AG04450 (cell line): ENCODE data around the gene ASIP. TPM values are rescaled to one million over a fixed set of nuclear protein-coding genes. Genes with fewer than 3 reads are reported as not detected.
"Not testable (repeated sequence)": the region's sequence is repeated elsewhere in the genome, so short reads cannot be mapped to it uniquely, and the experiment has no call there.

Experiments
- CTCF ChIA-PET: fragments of 300-600, 350-600 bp; formaldehyde crosslinking; extraction: SDS; loops from one replicate; lab custom pipeline; 2022; ENCODE audit warnings: antibody characterized with exemption, inconsistent platforms; lab: Charles Lee
- POLR2A ChIA-PET: fragments of 350-600 bp; formaldehyde crosslinking; extraction: SDS; loops from one replicate; lab custom pipeline; 2021; ENCODE audit warnings: antibody characterized with exemption, inconsistent platforms; lab: Yijun Ruan, JAX
- DNase-seq: peaks from one replicate; pipeline ENCODE4 v3.0.0-alpha.2; 2011; ENCODE audit warnings: low read depth, low spot score
- H3K27ac ChIP-seq: one replicate; pipeline ENCODE4 v1.5.1; 2012; ENCODE audit warnings: low read depth, low read length, control low read depth
- H3K27me3 ChIP-seq: one replicate; pipeline ENCODE4 v1.6.0; 2012; ENCODE audit warnings: low read length; ENCODE audit not compliant: control insufficient read depth, insufficient read depth
- H3K4me3 ChIP-seq: 2 replicates; pipeline ENCODE4 v1.5.1; 2011; ENCODE audit warnings: mild to moderate bottlenecking, low read depth, low read length, control low read depth
- H3K9me3 ChIP-seq: 2 replicates; pipeline ENCODE4 v1.5.1; 2012; ENCODE audit warnings: low read length; ENCODE audit not compliant: control insufficient read depth, insufficient read depth
- CTCF ChIP-seq: IDR thresholded peaks from 2 replicates; pipeline ENCODE4 v1.5.1; 2011; ENCODE audit warnings: low read depth, low read length, control low read depth, inconsistent platforms
- polyA plus RNA-seq: library from polyadenylated mRNA; depleted of rRNA; stranded (reverse); fragments of >200 nt; gene quantifications from 2 replicates; pipeline ENCODE4 v1.2.3, GENCODE V29; 2011

The ASIP gene
- polyA plus RNA-seq, 1 experiment: not detected

DNA sequence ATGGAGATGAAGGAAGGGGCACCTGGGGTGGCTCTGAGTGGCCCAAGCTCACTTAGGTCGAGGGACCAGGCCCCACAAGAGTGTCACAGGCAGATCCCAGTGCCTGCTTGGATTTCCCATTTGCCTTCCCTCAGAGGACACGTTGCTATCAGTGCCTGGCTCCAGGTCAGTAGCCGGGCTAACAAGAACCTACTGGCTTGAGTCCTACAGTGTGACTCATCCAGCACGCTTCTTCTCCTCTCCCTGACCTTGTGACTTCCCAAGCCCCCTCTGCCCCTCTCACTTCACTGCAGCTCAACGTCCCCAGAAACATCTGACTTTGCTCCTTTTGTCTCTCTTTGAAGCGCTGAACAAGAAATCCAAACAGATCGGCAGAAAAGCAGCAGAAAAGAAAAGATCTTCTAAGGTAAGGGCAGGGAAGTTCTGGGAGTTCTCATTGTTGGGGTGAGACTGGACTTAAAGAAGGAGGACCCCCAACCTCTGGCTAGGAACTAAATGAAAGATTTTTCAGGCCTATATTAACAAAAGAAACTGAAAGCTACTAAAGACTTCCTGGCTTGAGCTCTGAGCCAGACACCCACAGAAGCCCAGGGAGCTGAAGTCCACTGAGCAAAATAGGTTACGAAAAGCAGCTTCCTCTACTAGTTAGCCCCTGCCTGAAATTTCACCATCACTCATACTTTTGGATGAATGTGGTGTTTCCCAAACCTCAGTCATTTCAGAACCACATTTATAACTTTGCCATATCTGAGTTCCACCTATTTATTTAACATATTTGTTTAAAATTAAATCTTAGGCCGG lies 21.5 kb downstream of the ASIP start:
- Histone ChIP-seq H3K27me3 (no peaks in the 10 kb centered on the region), H3K9me3 (no peaks in the 10 kb centered on the region), H3K27ac (peak overlapping the region; percentile 77), H3K4me3 (peak overlapping the region; percentile 20; the same call in 1 of the 2 replicates)
- DNase-seq: no peak
- POLR2A ChIA-PET: no interaction called here
- TF ChIP-seq CTCF: no peak
- CTCF ChIA-PET: interaction anchor here (2.2 kb wide), 1 partner anchor 72 kb away, joined by 12 read pairs; no protein-coding TSS in a partner anchor

- not testable (repeated sequence) for H3K4me3 ChIP-seq, DNase-seq, H3K27me3 ChIP-seq, H3K9me3 ChIP-seq, H3K27ac ChIP-seq
- ChIA-PET POLR2A (interaction anchor here (0.6 kb wide), 1 partner anchor 520 kb away, joined by 3 read pairs; no protein-coding TSS in a partner anchor), CTCF (interaction anchor here (2.2 kb wide), 1 partner anchor 72 kb away, joined by 12 read pairs; no protein-coding TSS in a partner anchor)
Observed at GRCh38 chr20:34263468-34263867, 22.2 kb downstream of the ASIP start.

DNA sequence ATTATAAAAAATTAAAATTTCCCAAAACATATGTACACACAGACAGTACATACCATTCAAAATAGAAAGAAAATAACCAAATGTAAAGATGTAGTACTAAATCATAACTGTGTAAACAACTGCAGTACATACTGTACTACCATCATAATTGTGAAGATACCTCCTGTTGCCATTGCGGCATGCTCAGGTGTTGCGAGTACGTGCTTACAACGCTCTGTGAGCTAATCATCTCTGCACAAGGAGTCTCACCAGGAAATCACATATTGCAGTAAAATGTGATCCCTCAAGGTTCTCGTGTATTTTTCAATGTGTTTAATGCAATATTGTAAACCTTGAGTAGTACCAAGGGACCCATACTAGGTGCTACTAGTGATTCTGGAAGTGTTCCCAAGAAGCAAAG lies 22.9 kb downstream of the ASIP start:
- CTCF ChIA-PET: no interaction called here
- no peak for TF ChIP-seq CTCF
- Histone ChIP-seq H3K4me3 (no peak overlapping the region), H3K9me3 (no peaks in the 10 kb centered on the region), H3K27ac (no peak overlapping the region), H3K27me3 (no peaks in the 10 kb centered on the region)
- POLR2A ChIA-PET: no interaction called here
- no peak for DNase-seq

GRCh38 chr20:34268145-34268544 lies 26.9 kb downstream of the ASIP start:
- DNase-seq: no peak
- CTCF ChIA-PET: interaction anchor here (1.0 kb wide), 1 partner anchor 10 kb away, joined by 3 read pairs; no protein-coding TSS in a partner anchor
- H3K4me3 ChIP-seq: no peak overlapping the region
- TF ChIP-seq CTCF: no peak
- no peaks in the 10 kb centered on the region for H3K27me3 ChIP-seq
- POLR2A ChIA-PET: no interaction called here
- no peaks in the 10 kb centered on the region for H3K9me3 ChIP-seq
- H3K27ac ChIP-seq: no peak overlapping the region

- ChIA-PET POLR2A (interaction anchor here (0.6 kb wide), 1 partner anchor 29 kb away, joined by 3 read pairs; no protein-coding TSS in a partner anchor), CTCF (interaction anchor here (0.6 to 1.0 kb wide), 2 partner anchors 11 to 20 kb away, joined by 3 read pairs; no protein-coding TSS in a partner anchor)
- H3K27me3 ChIP-seq: no peaks in the 10 kb centered on the region
- peak overlapping the region; percentile 50 for H3K4me3 ChIP-seq
- no peak for DNase-seq
- peak overlapping the region; percentile 21 for H3K27ac ChIP-seq
- H3K9me3 ChIP-seq: no peaks in the 10 kb centered on the region
- TF ChIP-seq CTCF: no peak
Observed at GRCh38 chr20:34268851-34269636, 27.8 kb downstream of the ASIP start.
